ENCODE results near the gene DEF6.

The DEF6 gene

GRCh38 chr6:35258336-35258735 is 39.3 kb upstream of the DEF6 start:
- H3K9me3 ChIP-seq, result no peaks in the 10 kb centered on the region
- H3K27ac ChIP-seq, result no peak overlapping the region
- no peaks in the 10 kb centered on the region for H3K27me3 ChIP-seq
- TF ChIP-seq CTCF (IDR thresholded peaks at IDR 0.05), result no peak
- H3K4me1 ChIP-seq (ENCODE audit: control insufficient read depth in 1 of 2, insufficient read depth in 1 of 2, low read depth in 1 of 2, low read length in 1 of 2), result peaks cover 27 to 32% of the 10 kb centered on the region in 2 experiments
- H3K36me3 ChIP-seq, result no peaks in the 10 kb centered on the region
- H3K4me3 ChIP-seq (ENCODE audit: low read depth in 1 of 2, low read length in 1 of 2), result peak overlapping the region; percentile 87 to 96

- peaks cover 27 to 32% of the 10 kb centered on the region in 2 experiments for H3K4me1 ChIP-seq (ENCODE audit: control insufficient read depth in 1 of 2, insufficient read depth in 1 of 2, low read depth in 1 of 2, low read length in 1 of 2)
- no peak for TF ChIP-seq CTCF (IDR thresholded peaks at IDR 0.05)
- H3K27me3 ChIP-seq, result no peaks in the 10 kb centered on the region
- H3K27ac ChIP-seq, result peak overlapping the region; percentile 85
- peak overlapping the region; percentile 87 to 96 for H3K4me3 ChIP-seq (ENCODE audit: low read depth in 1 of 2, low read length in 1 of 2)
- no peaks in the 10 kb centered on the region for H3K36me3 ChIP-seq
- no peaks in the 10 kb centered on the region for H3K9me3 ChIP-seq
Observed at GRCh38 chr6:35258858-35259193, 38.8 kb upstream of the DEF6 start.

GRCh38 chr6:35259194-35259947 is 38.2 kb upstream of the DEF6 start, which contains the start of gene ZNF76:
Gene ZNF76 (plus strand): TSS chr6:35259735. CDS start chr6:35281152, 21,417 bp downstream.
- no peak for TF ChIP-seq CTCF (IDR thresholded peaks at IDR 0.05)
- H3K4me1 ChIP-seq (ENCODE audit: control insufficient read depth in 1 of 2, insufficient read depth in 1 of 2, low read depth in 1 of 2, low read length in 1 of 2), result peaks cover 27 to 32% of the 10 kb centered on the region in 2 experiments

GRCh38 chr6:35259948-35260590 is 37.5 kb upstream of the DEF6 start:
- no peaks in the 10 kb centered on the region for H3K36me3 ChIP-seq
- H3K4me1 ChIP-seq (ENCODE audit: control insufficient read depth in 1 of 2, insufficient read depth in 1 of 2, low read depth in 1 of 2, low read length in 1 of 2), result peaks cover 27 to 32% of the 10 kb centered on the region in 2 experiments
- peak overlapping the region; percentile 87 to 96 for H3K4me3 ChIP-seq (ENCODE audit: low read depth in 1 of 2, low read length in 1 of 2)
- no peaks in the 10 kb centered on the region for H3K27me3 ChIP-seq
- no peaks in the 10 kb centered on the region for H3K9me3 ChIP-seq
- no peak for TF ChIP-seq CTCF (IDR thresholded peaks at IDR 0.05)
- H3K27ac ChIP-seq, result peak overlapping the region; percentile 85

More at GRCh38 chr6:35259194-35259947, 38.2 kb upstream of the DEF6 start, which contains the start of gene ZNF76:
- no peaks in the 10 kb centered on the region for H3K9me3 ChIP-seq
- no peaks in the 10 kb centered on the region for H3K27me3 ChIP-seq
- H3K4me3 ChIP-seq (ENCODE audit: low read depth in 1 of 2, low read length in 1 of 2), result peak within 1 kb of the TSS; percentile 87 to 96
- peak within 1 kb of the TSS; percentile 85 for H3K27ac ChIP-seq
- H3K36me3 ChIP-seq, result no peaks in the 10 kb centered on the region

GRCh38 chr6:35260591-35261570 is 36.7 kb upstream of the DEF6 start:
- no peak for TF ChIP-seq CTCF (IDR thresholded peaks at IDR 0.05)
- peak overlapping the region; percentile 85 for H3K27ac ChIP-seq
- H3K4me3 ChIP-seq (ENCODE audit: low read depth in 1 of 2, low read length in 1 of 2), result no peak overlapping the region
- H3K9me3 ChIP-seq, result no peaks in the 10 kb centered on the region
- H3K27me3 ChIP-seq, result no peaks in the 10 kb centered on the region
- no peaks in the 10 kb centered on the region for H3K36me3 ChIP-seq
- H3K4me1 ChIP-seq (ENCODE audit: control insufficient read depth in 1 of 2, insufficient read depth in 1 of 2, low read depth in 1 of 2, low read length in 1 of 2), result peaks cover 27 to 32% of the 10 kb centered on the region in 2 experiments

Measured in neutrophil (primary cell).